HG02852 (cell line): ENCODE measurements around the gene CAB39L.

Experiments used
- ATAC-seq: cut with Tn5 transposase; IDR thresholded peaks from one replicate; pipeline ENCODE4 v1.9.1; 2021; ENCODE audit warnings: mild to moderate bottlenecking, moderate library complexity; ENCODE audit not compliant: unreplicated experiment

Gene CAB39L

DNA sequence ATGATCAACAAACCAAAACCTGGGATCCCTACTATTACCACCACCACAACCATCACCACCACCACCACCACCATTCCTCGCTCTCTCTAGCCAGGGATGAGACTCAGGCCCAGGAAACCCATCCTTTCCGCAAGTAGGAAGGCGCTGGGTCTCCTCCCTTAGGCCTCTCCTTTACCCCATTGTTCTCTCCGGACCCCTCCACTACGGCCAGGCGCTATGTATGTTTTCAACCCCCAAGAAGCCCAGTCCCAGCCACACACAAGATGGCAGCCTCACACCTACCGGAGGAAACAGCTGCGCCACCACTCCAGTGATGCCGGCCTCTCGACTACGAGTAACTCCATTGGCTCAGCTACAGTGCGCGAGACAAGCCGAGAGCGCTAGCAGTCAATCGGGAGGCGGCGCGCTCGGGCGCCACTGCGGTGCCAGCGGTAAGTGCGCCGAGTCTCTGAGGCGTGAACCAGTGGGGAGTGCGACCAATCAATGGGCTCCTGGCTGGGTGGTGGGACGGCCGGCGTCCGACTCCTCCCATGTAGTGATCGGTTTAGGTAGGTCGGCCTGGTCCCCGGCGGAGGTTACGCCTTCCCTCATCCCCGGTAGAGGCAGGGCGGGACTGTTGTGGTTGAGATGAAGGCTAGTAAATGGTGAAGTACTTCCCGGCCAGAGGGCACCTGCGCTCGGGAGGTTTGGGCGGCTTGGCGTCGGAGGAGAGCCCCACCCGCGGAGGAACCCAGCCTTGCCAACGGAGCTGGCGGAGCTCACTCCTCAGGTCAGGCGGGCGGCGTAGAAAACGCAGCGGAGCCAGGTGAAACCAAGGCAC lies at the start of gene CAB39L, which contains the start of gene SETDB2:
Gene CAB39L (minus strand): TSS at position 361 of the 820 bp plus-strand sequence. CDS start 61,154 bp downstream, outside the sequence.
Gene SETDB2 (plus strand): TSS at position 571 of the 820 bp plus-strand sequence. CDS start 7,620 bp downstream, outside the sequence.
- ATAC-seq: peak; percentile 96

DNA sequence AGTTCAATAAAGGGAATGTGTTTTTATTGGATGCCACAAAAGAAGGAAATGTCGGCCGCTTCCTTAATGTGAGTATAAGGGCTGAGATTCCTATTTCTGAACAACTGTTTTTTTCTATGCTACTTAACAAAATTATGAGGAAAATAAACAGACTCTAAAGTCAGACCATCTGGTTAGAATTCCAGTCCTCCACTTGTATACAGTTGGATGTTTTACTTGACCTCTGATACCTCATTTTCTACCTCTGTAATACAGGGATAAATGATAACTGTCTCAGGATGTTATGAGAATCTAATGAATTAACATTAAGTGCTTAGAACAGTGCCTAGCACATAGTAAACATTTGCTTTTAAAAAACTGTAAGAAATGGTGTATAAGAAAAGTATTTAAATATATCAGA lies 44.7 kb upstream of the CAB39L start:
- ATAC-seq: no peak

DNA sequence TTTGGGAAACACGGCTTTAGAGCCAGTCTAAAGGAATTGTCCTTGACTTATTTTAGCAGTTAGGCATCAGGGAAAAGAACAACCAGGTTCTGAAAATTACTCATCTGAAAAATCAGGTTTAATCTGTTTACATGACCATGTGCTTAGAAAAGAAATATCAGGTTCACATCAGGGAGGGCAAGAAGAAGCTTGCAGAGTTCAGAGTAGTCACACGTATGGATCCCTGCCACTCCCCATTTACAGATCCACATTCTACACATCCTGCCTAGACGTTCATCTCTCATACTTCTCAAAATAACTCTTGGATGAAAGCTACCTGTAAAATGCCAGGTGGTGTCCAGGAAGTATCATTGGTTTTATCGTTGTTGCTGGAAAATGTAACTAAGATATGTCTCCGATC lies 37.9 kb upstream of the CAB39L start:
- ATAC-seq: no peak

DNA sequence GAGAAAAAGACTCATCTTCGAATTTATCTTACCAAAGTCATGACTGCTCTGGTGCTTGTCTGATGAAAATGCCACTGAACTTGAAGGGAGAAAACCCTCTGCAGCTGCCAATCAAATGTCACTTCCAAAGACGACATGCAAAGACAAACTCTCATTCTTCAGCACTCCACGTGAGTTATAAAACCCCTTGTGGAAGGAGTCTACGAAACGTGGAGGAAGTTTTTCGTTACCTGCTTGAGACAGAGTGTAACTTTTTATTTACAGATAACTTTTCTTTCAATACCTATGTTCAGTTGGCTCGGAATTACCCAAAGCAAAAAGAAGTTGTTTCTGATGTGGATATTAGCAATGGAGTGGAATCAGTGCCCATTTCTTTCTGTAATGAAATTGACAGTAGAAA lies 32.7 kb upstream of the CAB39L start:
- no peak for ATAC-seq

DNA sequence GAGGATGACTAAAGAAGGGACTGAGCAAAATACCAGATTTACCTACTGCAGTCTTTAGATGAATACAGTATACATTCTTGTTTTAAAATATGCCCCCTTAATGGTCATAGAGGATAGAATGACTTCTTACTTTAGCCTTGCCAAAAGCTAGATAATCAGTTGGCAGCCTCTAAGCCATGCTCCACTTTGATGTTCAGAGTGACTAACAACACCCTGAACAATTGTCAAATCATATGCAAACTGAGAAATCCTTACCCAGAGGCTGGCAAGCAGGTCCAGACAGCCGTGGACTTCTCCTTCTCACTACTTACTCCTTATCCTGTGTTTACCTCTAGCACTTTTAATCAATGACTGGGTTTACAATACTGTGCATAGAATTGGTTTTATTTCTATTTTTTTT lies 28.3 kb upstream of the CAB39L start:
- no peak for ATAC-seq

DNA sequence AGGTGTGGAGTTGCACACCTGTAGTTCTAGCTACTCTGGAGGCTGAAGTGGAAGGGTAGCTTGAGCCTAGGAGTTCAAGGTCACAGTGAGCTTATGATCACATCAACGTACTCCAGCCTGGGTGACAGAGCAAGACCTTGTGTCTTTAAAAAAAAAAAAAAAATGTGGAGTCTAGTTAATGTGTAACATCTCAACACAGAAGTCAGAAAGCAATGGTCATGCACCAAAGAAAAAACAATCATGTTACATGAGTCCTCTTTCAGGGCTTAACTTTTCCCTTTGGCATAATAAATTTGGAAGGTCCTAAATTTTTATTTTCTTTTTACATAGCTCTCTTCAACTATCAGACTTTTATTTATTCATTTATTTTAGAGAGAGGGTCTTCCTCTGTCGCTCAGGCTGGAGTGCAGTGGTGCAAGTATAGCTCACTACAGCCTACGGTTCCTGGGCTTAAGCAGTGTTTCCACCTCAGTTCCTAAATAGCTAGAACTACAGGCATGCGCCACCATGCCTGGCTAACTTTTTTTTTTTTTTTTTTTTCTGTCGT lies 22.5 kb upstream of the CAB39L start:
- ATAC-seq: no peak

DNA sequence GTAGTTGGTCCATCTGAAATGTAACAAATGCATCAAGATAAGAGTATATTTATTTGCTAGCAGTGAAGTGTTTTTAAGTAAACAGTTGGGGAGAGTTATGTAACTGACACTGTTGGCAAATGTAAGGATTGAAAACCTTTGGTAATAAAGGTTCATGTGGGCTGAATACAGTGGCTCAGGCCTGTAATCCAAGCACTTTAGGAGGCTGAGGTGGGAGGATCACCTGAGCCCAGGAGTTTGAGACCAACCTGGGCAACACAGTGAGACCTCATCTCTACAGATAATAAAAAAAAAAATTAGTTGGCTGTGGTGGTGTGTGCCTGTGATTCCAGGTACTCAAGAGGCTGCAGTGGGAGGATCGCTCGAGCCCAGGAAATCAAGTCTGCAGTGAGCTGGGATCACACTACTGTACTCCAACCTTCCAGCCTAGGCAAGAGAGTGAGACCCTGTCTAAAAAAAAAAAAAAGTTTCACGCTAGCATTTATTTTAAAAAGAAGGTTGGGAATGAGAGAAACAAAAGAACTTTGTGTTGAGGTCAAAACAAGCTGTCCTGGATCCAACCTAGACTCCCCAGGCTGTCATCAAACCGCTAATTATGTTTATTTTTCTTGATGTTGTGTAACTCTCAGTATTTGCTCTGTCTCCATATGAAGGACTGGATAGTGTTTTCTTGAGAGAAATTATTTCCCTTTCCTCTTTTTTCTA lies 20.9 kb upstream of the CAB39L start:
- no peak for ATAC-seq

DNA sequence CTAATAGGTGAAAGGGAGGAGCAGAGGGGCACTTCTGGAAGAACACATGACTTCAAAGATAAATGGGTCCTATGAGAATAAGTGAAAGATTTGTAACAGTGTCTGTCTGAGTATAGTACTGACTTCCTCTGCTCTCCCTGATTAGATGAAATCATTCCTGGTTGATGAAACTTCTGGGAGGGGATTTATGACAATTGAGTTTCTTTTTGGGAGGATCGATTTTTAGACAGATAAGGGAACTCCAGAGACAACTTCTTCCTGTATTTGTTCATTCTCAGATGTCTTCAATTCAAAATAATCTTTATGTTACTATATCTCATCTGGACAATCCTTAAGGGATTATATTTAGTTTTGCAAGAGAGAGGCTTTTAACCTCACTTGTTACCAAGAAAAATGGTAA lies 20.2 kb upstream of the CAB39L start:
- no peak for ATAC-seq

DNA sequence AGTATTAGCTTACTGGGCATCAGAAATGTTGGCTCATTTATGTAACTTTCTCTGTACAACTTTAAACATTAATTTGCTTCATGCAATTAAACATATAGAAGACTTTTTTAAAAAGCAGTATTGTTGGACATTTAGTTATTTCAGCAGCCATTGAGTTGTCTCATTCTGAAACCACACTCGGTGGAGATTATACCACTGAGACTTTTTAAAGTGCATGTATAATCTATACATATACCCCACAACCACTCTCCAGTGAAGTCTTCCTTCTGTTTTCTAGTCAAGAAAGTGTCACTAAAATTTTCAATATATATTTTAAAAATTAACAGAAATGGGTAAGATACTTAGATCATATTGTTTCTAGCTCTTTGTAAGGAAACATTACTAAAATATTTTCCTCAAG lies 15.7 kb upstream of the CAB39L start:
- no peak for ATAC-seq

DNA sequence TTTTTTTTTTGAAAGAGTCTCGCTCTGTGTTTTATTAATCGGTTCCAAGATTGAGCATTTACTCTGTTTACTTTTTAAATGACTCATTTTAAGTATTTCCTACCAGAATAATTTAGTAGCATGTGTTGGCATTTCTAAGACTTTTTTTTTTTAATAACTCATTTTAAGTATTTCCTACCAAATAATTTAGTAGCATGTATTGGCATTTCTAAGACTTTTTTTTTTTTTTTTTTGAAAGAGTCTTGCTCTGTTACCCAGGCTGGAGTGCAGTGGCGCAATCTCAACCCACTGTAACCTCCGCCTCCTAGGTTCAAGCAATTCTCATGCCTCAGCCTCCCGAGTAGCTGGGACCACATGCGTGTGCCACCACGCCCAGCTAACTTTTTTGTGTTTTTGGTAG lies 13.4 kb upstream of the CAB39L start:
- no peak for ATAC-seq

DNA sequence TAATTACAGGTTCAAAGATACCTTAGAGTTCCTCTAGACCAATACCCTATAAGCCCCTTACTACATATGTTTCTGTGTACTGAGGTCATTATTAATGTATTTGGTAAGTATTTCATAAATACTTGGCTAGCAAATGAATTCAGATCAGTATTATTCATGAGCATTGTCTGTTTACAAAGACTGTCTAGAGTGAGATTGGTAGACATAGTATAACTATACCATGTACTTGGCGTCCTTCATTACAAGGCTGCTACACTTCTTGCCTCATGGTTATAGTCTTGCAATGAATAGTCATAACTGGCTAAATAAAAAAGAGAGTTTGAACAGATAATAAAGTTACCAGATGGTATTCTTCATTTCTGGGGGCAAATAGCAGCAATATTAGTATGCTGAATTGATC lies 12.3 kb upstream of the CAB39L start:
- no peak for ATAC-seq

DNA sequence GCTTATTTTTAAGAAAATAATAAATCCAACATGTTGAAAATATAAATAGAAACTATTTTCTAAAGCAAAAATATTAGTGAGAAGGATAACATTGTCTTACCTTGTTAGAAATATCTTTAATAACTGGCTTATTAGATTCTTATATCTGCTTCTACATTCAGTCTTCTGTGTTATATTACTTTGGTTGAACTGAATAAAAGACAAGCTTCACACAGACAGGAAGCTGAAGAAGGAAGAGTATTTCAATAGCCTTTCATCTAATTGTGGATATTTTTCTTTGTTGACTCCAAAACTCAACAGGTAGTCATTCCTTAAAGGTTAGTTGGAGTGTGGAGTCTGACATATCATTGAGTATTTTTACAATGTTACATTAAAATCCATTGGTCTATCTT lies 11.1 kb upstream of the CAB39L start:
- peak; percentile 15 for ATAC-seq

DNA sequence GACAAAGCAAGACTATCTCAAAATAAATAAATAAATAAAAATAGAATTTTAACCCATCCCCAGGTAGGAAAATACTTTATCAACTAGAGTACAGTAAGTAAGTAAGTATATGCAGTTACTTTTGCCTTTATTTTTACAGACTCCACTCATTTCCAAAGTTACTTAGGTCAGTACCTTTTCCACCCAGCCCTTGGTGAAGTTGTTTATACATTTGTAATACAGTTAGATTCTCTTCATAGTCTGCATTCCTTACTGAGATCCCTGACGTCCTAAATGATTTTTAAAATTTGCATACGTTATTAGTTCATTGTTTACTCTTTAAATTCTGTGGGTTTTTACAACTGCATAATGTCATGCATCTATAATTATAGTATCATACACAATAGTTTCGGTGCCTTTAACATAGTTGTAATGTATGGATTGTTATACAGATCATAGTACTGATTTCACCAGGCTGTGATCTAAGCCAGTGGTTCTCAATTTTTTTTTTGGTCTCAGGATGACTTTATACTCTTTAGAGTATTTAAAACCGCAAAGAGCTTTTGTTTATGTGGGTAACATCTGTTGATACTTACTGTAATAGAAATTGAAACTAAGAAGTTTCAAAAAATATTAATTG lies 10.6 kb upstream of the CAB39L start:
- ATAC-seq: peak; percentile 96

DNA sequence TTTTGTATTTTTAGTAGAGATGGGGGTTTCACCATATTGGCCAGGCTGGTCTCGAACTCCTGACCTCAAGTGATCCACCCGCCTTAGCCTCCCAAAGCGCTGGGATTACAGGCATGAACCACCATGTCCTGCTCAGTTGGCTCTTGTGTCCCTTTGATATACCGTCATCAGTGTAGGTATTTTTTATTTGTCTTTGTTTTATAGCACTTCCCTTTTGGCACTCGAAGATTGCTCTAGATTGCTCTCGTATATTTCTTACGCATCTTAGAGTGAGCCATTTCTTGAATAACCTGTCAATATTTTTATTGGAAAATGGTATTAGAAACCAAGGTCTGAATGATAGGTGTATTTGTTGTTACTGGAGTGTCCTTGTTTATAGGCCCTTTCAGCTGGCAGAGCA lies 9.6 kb upstream of the CAB39L start:
- ATAC-seq: no peak

DNA sequence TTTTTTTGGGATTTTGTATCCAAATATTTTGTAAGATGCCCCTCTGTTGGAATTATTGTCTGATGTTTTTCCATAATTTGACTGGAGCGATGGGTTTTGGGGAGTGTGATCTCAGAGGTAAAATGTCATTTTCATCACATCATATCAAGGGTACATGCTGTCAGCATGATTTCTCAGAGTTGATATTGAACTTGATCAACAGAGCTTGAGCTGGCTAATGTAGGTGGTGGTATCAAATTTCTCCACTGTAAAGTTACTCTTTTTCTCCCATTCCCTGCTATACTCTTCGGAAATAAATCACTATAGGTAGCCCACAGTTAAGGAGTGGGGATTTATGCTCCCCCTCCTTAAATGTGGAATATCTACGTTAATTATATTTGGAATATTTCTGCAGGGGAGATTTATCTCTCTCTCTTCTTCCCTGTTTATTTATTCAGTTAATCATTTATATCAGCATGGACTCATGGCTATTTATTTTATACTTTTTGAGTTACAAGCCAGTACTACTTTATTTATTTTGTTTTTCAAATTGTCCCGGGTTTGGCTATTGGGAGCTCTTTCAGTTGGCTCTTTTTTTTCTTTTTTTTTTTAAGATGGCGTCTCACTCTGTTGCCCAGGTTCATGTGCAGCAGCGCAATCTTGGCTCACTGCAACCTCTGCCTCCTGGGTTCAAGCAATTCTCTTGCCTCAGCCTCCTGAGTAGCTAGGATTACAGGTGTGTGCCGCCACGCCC lies 9.0 kb upstream of the CAB39L start:
- ATAC-seq: no peak

DNA sequence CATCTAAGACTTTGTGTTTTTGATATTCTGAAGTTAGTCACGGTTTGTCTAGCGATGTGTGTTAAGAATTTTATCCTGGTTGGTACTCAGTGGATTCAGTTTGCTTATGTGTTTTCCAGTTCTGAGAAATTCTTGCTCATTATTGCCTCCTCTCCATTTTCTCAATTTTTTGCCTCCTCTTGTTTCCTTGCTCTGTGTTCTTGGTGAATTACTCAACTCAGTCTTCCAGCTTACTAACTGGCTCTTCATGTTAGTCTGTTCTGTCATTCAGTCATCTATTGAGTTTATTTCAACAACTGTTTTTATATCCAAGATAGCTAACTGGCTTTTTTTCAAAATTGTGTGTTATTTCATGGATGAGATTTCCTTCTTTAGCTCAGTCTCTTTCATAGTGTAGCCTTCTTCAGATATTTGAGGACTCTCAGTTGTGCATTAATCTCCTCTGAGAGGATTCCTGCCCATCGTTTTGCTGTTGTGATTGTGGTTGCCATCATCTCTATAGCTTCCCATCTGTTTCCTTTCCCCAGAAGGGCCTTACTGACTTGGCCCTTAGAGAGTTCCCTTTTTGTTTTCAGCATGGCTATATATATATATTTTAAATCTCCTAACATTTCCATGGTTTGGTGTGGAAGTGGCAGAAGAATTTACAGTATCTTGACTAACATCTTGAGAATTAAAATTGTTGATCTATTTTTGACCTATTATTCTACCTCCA lies 6.4 kb upstream of the CAB39L start:
- ATAC-seq: no peak

DNA sequence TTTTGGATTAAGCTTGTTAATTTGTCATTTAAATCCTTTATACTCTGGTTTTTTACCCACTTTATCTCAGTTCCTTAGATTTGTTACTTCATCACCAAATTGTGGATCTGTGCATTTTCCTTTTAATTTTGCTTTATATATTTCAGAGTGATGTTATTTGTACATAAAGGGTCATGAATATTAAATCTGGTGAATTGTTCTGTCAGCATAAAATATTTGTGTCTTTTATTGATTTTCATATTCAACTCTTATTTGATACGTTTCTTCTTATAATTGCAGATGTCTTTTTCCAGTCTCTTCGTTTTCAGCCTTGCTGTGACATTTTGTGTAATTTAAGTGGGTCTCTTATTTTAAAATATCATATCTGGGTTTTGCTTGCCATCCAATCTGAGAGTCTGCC lies 4.9 kb upstream of the CAB39L start:
- no peak for ATAC-seq

DNA sequence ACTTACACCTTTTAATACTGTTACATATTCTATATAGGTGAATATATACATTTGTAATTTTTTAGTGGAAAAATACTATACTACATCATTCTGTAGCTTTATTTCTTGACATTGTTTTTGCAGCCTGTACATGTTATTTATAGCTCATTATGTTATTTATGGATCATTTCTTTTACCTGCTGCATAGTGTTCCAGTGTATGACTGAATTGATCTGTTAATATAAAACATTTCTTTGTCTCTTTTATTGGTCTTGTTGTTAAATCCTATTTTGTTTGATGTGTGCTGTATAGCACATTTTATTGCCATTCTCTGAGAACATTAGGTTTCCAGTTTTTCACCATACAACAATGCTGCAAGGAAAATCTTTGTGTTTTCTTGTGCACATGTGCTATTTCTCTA lies 2.6 kb upstream of the CAB39L start:
- ATAC-seq: no peak

DNA sequence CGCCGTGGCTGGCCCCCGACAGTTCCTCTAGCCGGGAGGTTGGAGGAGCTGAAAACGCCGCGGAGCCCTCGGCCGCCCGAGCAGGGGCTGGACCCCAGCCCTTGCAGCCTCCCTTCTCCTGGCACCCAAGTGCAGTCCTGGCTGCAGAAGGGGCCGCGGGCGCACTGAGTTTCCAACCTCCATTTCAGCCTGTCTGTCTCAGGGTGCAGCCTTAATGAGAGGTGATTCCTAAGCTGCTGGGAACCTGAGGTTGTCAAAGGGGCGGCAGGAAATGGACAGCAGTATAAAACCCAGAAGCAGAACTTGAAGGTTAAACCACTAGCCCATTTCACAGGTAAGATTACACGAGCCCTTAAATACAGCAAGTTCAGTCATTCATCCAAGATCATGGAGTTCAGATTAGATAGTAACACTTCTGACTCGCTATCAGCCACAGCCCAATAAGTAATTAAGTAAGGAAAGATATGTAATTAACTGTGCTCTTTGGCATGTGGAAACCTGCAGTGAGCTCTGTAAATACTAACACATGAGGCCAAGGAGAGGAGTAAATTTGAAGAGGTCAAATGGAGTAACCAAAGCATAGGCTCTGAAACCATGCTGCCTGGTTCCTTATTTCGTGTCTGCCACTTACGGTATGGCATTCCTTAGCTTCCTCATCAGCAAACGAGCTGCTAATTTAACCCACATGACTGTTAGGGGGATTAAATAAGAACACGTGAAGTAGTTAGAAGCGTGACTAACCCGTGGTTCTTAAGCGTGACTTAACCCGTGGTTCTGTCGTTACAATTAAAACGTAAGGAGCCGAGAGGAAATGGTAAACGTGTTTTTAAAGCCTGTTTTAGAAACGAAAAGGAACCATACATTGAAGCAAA lies 896 bp upstream of the CAB39L start:
- ATAC-seq: peak; percentile 4
